ENCODE measurements around the gene CCDC7.
"Not testable (repeated sequence)": the region's sequence is repeated elsewhere in the genome, so short reads cannot be mapped to it uniquely, and the experiment has no call there.

Gene CCDC7

DNA sequence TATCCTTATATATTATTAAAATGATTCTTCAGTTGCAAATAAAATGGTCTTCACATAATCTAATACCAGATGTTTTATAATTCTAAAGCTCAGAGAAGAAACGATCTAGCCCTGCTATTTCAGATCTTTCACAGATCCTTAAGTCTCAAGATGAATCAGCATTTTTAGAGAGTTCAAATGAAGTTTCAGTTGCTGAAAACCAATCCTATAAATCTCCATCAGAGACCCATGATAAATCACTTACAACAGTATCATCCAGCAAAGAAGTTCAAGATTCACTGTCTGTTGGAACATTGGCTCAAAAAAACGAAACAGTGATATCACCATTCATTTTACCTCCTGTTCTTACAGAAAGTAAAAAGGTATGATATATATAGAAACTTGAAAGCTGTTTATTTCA, 137.0 kb downstream of the CCDC7 start:
- DNase-seq: no peak

GRCh38 chr10:32598022-32598421, 152.1 kb downstream of the CCDC7 start:
- DNase-seq: not testable (repeated sequence)

GRCh38 chr10:32600317-32600716, 154.4 kb downstream of the CCDC7 start:
- DNase-seq: no peak

DNA sequence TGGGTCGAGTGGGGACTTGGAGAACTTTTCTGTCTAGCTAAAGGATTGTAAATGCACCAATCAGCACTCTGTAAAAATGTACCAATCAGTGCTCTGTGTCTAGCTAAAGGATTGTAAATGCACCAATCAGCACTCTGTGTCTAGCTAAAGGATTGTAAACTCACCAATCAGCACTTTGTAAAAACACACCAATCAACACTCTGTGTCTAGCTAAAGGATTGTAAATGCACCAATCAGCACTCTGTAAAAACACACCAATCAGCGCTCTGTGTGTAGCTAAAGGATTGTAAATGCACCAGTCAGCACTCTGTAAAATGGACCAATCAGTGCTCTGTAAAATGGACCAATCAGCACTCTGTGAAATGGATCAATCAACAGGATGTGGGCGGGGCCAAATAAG, 155.6 kb downstream of the CCDC7 start:
- not testable (repeated sequence) for DNase-seq

DNA sequence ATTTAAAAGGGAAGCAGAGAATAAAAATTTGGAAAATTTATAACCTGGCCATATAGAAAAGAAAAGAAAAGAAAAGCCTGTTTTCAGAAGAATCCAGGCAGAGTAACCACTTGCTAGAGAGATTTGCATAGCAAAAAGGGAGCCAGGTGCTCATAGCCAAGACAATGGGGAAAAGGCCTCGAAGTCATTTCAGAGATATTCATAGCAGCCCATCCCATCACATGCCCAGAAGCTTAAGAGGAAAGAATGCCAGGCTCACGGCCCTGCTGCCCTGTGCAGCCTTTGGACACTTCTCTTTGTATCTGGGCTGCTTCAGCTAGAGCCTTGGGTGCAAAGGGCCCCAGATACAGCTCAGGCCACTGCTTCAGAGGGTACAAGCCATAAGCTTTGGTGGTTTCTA, 159.8 kb downstream of the CCDC7 start:
- DNase-seq: no peak

- DNase-seq: not testable (repeated sequence)
Observed at GRCh38 chr10:32610543-32610942, 164.6 kb downstream of the CCDC7 start.

- no peak for DNase-seq
Observed at GRCh38 chr10:32616438-32616837, 170.5 kb downstream of the CCDC7 start.

DNA sequence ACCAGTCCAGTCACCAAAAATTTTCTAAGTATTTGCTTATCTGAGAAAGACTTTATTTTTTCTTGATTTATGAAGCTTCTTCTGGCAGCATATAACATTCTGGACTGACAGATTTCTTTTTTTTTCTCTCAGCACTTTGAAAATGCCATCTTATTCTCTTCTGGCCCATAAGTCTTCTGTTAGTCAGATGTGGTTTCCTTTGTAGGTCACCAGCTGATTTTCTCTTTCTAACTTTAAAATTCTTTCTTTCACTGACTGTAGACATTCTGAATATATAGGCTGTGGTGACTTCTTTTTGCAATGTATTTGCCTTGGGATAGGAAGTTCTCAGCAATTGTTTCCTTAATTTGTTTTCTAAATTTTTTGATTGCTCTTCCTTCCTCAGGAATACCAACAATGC, 172.5 kb downstream of the CCDC7 start:
- DNase-seq: no peak

DNA sequence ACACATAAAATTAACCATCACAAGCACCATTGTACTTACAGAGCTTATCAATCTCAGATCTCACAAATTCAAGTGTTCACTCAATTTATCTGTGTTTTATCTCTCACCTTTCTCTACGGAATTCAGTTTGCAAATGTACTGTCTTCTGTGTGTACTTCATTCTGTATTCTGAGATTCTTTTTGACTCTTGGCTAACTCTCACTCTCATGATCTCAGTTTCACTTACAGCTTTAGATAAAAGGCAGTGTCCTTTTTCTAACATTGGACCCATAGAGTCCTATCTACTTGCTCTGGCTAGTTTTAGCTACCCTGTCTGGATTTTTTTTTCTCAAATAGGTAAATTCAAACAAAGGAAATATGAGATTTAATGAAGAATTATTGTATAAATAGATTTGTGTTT, 176.0 kb downstream of the CCDC7 start:
- no peak for DNase-seq

DNA sequence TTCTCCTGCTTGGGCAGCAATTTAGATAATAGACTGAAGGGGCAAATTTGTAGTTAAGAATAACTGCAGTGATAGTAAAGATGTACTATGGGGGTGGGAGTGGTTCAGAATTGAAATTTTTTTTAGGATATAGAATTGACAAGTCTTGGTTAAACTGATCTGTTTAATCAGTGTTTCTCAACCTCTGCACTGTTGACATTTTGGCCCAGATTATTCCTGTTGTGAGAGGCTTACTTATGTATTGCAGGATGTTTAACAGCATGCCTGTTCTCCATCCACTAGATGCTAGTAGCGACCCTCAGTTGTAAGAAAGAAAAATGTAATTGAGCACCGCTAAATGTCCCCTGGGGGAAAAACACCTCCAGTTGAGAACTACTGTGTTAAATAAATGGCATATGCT, 176.5 kb downstream of the CCDC7 start:
- DNase-seq: no peak

- no peak for DNase-seq
Observed at GRCh38 chr10:32627183-32627582, 181.2 kb downstream of the CCDC7 start.

DNA sequence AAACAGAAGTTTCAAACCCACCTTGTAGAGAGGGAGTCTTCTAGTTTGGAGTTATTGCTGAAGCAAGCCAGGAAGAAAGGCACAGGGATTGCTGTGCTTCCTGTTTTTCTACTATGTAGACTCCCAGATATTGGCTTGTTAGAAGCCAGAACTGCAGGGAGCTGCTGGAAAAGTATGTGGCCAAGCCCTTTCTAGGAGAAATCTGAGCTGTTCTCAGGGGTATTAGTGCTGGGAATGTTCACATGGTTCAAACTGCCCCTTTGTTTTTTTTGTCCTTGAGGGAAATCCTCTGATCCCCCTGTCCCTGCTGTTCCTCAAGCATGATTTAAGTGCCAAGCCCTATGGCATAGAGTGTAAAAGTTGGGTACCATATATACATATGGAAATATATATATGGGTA, 184.0 kb downstream of the CCDC7 start:
- no peak for DNase-seq

DNA sequence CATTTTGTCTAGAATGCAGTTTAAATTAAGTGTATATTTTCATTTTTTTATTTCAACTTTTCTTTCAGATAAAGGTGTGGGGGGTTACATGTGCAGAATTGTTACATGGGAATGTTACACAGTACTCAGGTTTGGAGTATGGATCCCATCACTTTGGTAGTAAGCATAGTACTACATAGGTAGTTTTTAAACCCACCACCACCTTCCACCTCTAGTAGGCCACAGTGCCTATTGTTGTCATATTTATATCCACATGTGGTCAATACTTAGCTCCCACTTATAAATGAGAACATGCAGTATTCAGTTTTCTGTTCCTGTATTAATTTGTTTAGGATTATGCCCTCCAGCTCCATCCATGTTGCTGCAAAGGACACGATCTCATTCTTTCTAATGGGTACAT, 200.6 kb downstream of the CCDC7 start:
- DNase-seq: no peak

DNA sequence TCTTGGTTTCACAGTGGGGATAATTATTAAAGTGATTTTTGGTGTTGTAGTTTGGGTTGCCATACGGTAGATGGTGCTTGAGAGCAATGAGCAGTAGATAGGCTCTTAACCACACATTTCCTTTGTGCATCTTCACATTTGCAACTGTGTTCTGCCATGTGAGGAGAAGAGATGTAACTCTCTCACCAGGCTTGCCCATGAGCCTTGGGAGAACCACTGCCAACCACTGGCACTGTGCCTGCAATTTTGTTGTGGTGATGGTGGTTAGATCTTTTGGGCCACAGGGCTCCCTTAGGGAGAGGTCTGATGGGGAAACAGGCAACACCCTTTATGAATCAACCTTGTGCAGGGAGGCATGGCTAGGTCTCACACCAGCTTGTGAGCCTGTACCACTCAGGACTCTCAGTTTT, 204.3 kb downstream of the CCDC7 start:
- no peak for DNase-seq

DNA sequence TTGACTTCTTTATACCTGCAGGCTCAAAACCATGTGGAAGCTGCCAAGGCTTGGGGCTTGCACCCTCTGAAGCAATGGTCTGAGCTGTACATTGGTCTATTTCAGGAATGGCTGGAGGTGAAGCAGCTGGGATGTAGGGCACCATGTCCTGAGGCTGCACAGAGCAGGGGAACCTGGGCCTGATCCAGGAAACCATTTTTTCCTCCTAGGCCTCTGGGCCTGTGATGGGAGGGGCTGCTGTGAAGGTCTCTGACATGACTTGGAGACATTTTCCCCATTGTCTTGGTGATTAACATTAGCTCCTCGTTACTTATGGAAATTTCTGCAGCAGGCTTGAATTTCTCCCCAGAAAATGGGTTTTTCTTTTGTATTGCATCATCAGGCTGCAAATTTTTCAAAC, 211.5 kb downstream of the CCDC7 start:
- not testable (repeated sequence) for DNase-seq

GRCh38 chr10:32661346-32661745, 215.4 kb downstream of the CCDC7 start:
- DNase-seq: no peak

- no peak for DNase-seq
Observed at GRCh38 chr10:32680803-32681557, 235.0 kb downstream of the CCDC7 start.

DNA sequence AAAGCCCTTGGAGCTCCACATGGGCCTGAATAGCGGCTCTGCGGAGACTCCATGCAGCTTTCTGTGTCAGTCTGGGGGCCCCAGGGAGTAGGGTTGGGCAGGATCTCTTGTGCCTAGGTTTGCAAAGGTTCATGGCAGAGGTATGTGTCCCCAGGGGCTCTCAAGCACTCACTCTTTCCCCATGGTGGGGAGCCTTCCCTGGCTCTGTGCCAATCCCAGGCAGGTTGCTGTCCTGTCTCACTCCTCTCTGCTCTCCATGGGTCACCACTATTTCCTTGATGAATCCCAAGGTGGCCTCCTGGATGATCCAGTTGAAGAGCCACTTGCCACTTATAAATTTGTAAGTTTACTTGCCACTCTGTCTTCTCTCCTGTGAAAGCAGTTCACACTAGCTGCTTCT, 238.4 kb downstream of the CCDC7 start:
- DNase-seq: no peak

GRCh38 chr10:32687116-32687515, 241.2 kb downstream of the CCDC7 start:
- no peak for DNase-seq

DNA sequence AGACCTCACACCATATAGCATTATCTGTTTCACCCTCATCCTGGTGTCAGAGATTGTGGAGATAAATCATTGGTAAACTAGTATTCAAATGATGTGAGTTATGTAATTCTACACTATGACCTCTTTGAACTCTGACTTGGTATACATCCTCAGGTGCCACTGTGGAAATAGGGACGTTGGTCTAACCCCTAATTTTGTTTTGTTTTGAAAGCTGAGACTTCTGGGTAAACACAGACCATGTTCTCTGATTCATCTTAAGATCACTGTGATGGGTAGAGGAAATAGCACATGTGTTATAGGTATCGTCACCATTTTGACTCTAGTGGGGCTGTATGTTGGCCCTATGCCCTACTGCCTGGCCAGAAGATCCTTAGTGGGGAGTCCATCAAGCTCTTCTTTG, 241.6 kb downstream of the CCDC7 start:
- no peak for DNase-seq

DNA sequence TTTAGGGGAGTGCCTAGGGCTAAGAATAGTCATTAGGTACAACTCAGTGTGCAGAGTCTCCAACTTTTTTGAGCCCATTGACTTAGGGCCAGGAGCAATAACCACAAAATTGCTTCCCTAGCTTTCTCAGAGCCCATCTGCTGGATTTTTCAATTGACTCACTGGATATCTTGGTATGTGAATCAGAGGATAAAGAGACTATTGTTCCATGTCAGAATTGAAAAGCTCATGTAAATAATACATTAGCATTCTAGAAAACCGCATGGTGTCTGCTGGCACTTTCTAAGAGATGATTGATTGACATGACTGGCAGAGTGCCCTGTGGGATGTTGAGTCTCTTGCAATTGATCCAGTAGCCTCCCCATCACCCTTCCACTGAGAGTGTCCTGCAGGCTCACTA, 246.2 kb downstream of the CCDC7 start:
- DNase-seq: no peak

DNA sequence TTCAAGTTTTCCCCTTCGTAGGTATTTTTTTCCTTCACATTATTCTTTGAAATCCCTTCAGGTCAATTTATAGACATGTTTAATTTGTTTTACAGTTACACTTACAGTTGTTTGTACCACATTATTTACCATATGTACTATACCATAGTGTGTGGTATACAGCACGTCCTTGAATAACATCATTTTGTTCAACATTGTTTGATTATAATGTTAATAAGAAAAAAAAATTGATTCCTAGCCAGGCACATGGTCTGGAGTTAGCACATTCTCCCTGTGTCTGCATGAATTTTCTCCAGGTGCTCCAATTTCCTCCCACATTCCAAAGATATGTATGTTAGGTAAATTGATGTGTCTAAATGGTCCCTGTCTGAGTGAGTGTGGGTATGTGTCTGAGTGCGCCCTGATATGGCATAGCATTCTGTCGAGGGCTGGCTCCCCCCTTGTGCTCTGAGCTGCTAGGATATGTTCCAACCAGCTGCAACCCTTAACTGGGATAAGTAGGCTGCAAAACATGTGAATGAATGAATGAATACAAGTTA, 247.6 kb downstream of the CCDC7 start:
- DNase-seq: no peak

GRCh38 chr10:32699683-32700082, 253.7 kb downstream of the CCDC7 start:
- not testable (repeated sequence) for DNase-seq

DNA sequence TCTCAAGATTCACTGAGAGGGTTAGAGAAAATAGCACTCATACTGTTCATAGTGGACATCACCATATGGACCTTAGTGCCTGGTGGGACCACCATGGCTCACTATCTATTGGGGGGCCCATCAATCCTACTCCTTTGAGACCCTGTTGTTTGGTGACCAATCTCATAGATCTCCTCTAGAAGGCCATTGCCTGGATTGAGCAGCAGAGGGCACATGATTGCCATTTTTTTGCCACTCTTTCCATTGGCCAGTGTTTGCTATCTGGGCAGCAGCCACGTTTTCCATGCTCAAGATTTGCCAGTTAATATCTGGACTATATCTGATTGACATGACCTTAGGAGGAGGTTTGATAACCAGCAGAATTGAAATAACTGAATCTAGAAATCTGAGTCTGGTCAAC, 267.6 kb downstream of the CCDC7 start:
- DNase-seq: no peak

DNA sequence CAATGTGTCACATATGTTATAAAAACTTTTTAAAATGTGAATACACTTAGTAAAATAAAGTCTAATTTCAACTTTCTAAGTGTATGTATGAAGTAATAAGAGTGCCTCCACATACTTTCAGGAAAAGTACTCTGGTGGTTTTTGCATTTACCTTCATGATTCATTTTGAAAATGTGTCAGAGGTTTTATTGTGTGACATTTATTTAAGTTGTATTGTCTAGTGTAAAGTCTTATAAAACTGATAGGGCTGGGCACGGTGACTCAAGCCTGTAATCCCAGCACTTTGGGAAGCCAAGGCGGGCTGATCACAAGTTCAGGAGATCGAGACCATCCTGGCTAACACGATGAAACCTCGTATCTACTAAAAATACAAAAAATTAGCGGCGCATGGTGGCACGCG, 285.6 kb downstream of the CCDC7 start:
- no peak for DNase-seq
